Loucy (cell line): Measurements from ENCODE around the gene MAN2A1.

ENCODE experiments used
- H2AFZ ChIP-seq: fragments of 200-600 bp; sonication (generic); 2 replicates; pipeline ENCODE4 v1.6.0; 2016; ENCODE audit warnings: antibody characterized with exemption, mild to moderate bottlenecking, low read length, moderate library complexity
- H3F3A ChIP-seq: fragments of 200-600 bp; 2 replicates; pipeline ENCODE4 v1.6.0; 2016; ENCODE audit warnings: antibody characterized with exemption, low read depth, mild to moderate bottlenecking
- H3K27me3 ChIP-seq: fragments of 200-600 bp; sonication (generic); 2 replicates; pipeline ENCODE4 v1.6.1; 2014; ENCODE audit warnings: low read length, mild to moderate bottlenecking; ENCODE audit not compliant: insufficient read depth, poor library complexity, severe bottlenecking
- H3K36me3 ChIP-seq: fragments of 200-600 bp; sonication (generic); 2 replicates; pipeline ENCODE4 v1.6.1; 2016; ENCODE audit warnings: low read length; ENCODE audit not compliant: insufficient read depth
- H3K4me1 ChIP-seq: fragments of 200-600 bp; sonication (generic); 2 replicates; pipeline ENCODE4 v1.5.1; 2014; ENCODE audit warnings: low read length, mild to moderate bottlenecking; ENCODE audit not compliant: insufficient read depth, poor library complexity, severe bottlenecking
- H3K4me2 ChIP-seq: fragments of 200-600 bp; sonication (generic); 2 replicates; pipeline ENCODE4 v1.6.0; 2014; ENCODE audit warnings: antibody characterized with exemption, low read length, low read depth, mild to moderate bottlenecking; ENCODE audit not compliant: poor library complexity, severe bottlenecking
- H3K4me3 ChIP-seq: fragments of 200-600 bp; sonication (generic); 2 replicates; pipeline ENCODE4 v1.5.1; 2014; ENCODE audit warnings: low read length, mild to moderate bottlenecking, mixed read lengths; ENCODE audit not compliant: poor library complexity, severe bottlenecking
- H3K79me2 ChIP-seq: fragments of 200-600 bp; sonication (generic); 2 replicates; pipeline ENCODE4 v1.6.1; 2014; ENCODE audit warnings: low read length; ENCODE audit not compliant: insufficient read depth
- H3K9ac ChIP-seq: fragments of 200-600 bp; sonication (generic); 2 replicates; pipeline ENCODE4 v1.6.0; 2014; ENCODE audit warnings: mild to moderate bottlenecking, low read depth, low read length, moderate library complexity; ENCODE audit not compliant: poor library complexity, severe bottlenecking
- H3K9me2 ChIP-seq: fragments of 200-600 bp; sonication (generic); replicated peaks from 2 replicates; pipeline ENCODE4 v1.6.1; 2016; ENCODE audit warnings: low read depth, low read length, mixed read lengths
- H3K9me3 ChIP-seq: fragments of 200-600 bp; sonication (generic); 2 replicates; pipeline ENCODE4 v1.6.1; 2014; ENCODE audit warnings: mild to moderate bottlenecking, antibody characterized with exemption, low read length, low read depth; ENCODE audit not compliant: insufficient read depth
- H4K20me1 ChIP-seq: fragments of 200-600 bp; sonication (generic); 2 replicates; pipeline ENCODE4 v1.6.0; 2014; ENCODE audit warnings: antibody characterized with exemption, low read length, mild to moderate bottlenecking; ENCODE audit not compliant: insufficient read depth, poor library complexity, severe bottlenecking
- EZH2phosphoT487 ChIP-seq: fragments of 200-600 bp; IDR thresholded peaks from 2 replicates; pipeline ENCODE4 v1.6.1; 2018; ENCODE audit warnings: antibody characterized with exemption, mild to moderate bottlenecking, moderate library complexity, borderline replicate concordance
- TF ChIP-seq, protein P1 (sequence below): fragments of 200-600 bp; sonication (generic); conservative IDR thresholded peaks from 2 replicates; pipeline ENCODE4 v1.5.1; 2014; ENCODE audit warnings: mild to moderate bottlenecking, antibody characterized with exemption, low read length

The MAN2A1 gene

DNA sequence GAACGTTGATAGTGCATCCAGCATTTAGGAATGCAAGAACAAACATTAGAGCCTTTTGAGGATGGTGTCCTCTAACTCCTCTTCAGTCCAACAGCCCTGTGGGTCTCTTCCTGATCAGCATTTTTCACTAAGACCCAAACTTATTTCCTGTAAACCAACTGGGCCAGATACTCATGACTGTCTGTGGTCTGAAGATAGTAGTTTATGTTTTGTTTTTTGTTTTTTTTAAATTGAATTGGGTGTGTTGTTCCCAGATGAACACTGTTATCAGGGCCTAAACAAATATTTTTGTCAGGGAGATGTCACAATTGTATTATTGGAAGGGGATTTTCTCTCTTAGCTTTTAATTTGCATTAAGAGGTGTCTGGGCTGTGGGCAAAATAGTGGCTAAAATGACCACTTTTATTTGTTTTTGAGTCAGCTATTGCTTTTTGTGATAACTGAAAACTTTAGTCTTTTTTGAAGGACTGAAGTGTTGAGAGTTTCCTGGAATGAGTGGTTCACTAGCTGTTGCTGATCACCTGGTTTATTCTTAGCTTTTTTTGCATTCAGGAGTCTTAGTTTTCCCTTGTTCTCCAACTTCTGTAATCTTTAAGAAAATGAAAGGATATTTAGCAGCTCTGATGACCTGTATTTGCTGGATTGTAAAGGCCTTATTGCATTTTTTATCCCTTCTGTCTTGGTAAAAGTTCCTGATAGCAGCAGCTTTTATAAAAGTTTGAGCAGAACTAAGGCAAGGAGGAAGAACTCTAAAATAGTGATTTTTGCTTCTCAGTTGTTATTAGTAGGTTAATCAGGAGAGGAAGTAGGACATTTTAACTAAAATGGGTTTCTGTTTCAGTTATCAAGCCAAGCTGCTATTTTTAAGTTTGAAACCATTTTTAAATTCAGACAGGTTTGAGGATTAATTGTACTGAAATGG, 5.5 kb downstream of the MAN2A1 start:
- TF ChIP-seq, protein P1, sequence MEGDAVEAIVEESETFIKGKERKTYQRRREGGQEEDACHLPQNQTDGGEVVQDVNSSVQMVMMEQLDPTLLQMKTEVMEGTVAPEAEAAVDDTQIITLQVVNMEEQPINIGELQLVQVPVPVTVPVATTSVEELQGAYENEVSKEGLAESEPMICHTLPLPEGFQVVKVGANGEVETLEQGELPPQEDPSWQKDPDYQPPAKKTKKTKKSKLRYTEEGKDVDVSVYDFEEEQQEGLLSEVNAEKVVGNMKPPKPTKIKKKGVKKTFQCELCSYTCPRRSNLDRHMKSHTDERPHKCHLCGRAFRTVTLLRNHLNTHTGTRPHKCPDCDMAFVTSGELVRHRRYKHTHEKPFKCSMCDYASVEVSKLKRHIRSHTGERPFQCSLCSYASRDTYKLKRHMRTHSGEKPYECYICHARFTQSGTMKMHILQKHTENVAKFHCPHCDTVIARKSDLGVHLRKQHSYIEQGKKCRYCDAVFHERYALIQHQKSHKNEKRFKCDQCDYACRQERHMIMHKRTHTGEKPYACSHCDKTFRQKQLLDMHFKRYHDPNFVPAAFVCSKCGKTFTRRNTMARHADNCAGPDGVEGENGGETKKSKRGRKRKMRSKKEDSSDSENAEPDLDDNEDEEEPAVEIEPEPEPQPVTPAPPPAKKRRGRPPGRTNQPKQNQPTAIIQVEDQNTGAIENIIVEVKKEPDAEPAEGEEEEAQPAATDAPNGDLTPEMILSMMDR: no peak
- TF ChIP-seq EZH2phosphoT487: no peak
- H3K4me1 ChIP-seq: peaks cover 34% of the 10 kb centered on the region
- H2AFZ ChIP-seq: no peak overlapping the region
- H3K4me2 ChIP-seq: peak overlapping the region; percentile 93
- no peaks in the 10 kb centered on the region for H3K9me3 ChIP-seq
- H3K9me2 ChIP-seq: no peaks in the 10 kb centered on the region
- no peaks in the 10 kb centered on the region for H3K27me3 ChIP-seq
- peak overlapping the region; percentile 39 for H3K9ac ChIP-seq
- peak overlapping the region; percentile 90 for H3K4me3 ChIP-seq
- H3F3A ChIP-seq: no peaks in the 10 kb centered on the region
- peaks cover 99% of the 10 kb centered on the region for H3K79me2 ChIP-seq
- 0 out of 2 replicates have a peak, but pooled peaks cover 1% of the 10 kb centered on the region for H3K36me3 ChIP-seq
- peaks cover 51% of the 10 kb centered on the region for H4K20me1 ChIP-seq

DNA sequence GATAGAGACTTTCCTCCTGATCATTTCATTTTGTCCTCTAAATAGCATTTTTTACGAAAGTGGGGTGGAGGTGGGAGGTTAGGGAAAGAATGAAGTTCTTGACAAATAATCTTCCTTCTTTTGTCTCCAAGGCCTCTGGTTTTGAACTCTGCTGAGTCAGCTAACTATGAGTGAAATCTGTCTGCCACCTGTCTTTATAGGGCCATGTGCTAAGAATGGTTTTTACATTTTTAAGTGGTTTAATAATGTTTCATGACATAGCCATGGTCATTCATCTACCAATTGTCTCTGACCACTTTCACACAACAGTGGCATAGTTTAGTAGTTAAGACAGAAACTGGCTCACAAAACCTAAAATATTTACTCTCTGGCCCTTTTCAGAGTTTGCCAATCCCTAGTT, 7.6 kb downstream of the MAN2A1 start:
- no peak overlapping the region for H3K4me3 ChIP-seq
- peaks cover 99% of the 10 kb centered on the region for H3K79me2 ChIP-seq
- TF ChIP-seq, protein P1: no peak
- TF ChIP-seq EZH2phosphoT487: no peak
- H3K9ac ChIP-seq: no peak overlapping the region
- no peaks in the 10 kb centered on the region for H3K27me3 ChIP-seq
- H4K20me1 ChIP-seq: peaks cover 50% of the 10 kb centered on the region
- H2AFZ ChIP-seq: no peak overlapping the region
- H3K4me2 ChIP-seq: peak overlapping the region; percentile 93
- H3K9me3 ChIP-seq: no peaks in the 10 kb centered on the region
- no peaks in the 10 kb centered on the region for H3K9me2 ChIP-seq
- H3K36me3 ChIP-seq: 0 out of 2 replicates have a peak, but pooled peaks cover 6% of the 10 kb centered on the region
- H3K4me1 ChIP-seq: peaks cover 29% of the 10 kb centered on the region
- no peaks in the 10 kb centered on the region for H3F3A ChIP-seq

DNA sequence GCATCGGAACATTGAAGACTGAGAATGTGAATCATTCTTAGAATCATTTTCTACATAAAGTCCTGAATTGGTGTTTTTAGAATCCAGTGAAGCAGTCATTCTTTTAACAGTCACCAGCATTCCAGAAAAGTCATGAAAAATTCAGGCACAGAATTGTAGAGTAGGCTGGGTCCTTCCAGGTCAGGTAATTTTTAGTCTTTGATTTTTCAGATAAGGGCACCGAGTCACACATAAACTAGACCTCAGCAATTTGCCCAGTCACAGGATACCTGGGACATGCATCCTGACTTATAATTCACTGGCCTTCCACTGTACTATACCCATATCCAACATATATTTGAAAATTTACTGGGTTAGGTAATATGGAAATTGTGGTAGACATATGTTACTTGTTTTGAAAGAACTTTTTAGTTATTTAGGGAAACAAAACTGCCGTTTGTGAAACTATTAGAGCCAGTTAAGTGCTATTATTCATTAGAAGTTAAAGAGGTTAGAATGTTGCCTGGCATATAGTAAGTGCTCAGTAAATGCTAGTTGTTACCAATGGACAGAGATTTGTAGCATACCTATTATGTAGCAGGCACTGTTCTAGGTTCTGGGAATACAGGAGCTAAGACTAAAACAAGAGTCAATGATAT, 10.9 kb downstream of the MAN2A1 start:
- TF ChIP-seq EZH2phosphoT487: no peak
- H3K79me2 ChIP-seq: peaks cover 99% of the 10 kb centered on the region
- no peaks in the 10 kb centered on the region for H3K9me3 ChIP-seq
- H3K4me1 ChIP-seq: peaks cover 26% of the 10 kb centered on the region
- H3K27me3 ChIP-seq: no peaks in the 10 kb centered on the region
- H3K9ac ChIP-seq: no peak overlapping the region
- no peak overlapping the region for H3K4me3 ChIP-seq
- peaks cover 25% of the 10 kb centered on the region for H4K20me1 ChIP-seq
- no peak overlapping the region for H2AFZ ChIP-seq
- H3F3A ChIP-seq: no peaks in the 10 kb centered on the region
- H3K4me2 ChIP-seq: no peak overlapping the region
- no peaks in the 10 kb centered on the region for H3K9me2 ChIP-seq
- H3K36me3 ChIP-seq: 0 out of 2 replicates have a peak, but pooled peaks cover 6% of the 10 kb centered on the region
